8988T (cell line): Measurements from ENCODE around the gene ZFYVE28.
"Not testable (repeated sequence)": the region's sequence is repeated elsewhere in the genome, so short reads cannot be mapped to it uniquely, and the experiment has no call there.

Source experiments
- DNase-seq: peaks from one replicate; pipeline ENCODE4 v3.0.0; 2011

ZFYVE28 gene

GRCh38 chr4:2417765-2418649 is at the start of gene ZFYVE28:
Gene ZFYVE28 (minus strand): TSS chr4:2418645. CDS start chr4:2418323, 322 bp downstream.
- peak; percentile 66 for DNase-seq

- DNase-seq: not testable (repeated sequence)
Observed at GRCh38 chr4:2465544-2465943, 47.1 kb upstream of the ZFYVE28 start.

- DNase-seq: no peak
Observed at GRCh38 chr4:2465032-2465431, 46.6 kb upstream of the ZFYVE28 start.

- DNase-seq: no peak
Observed at GRCh38 chr4:2462992-2463762, 44.7 kb upstream of the ZFYVE28 start.

- peak; percentile 90 for DNase-seq
Observed at GRCh38 chr4:2462218-2462991, 44.0 kb upstream of the ZFYVE28 start.

- DNase-seq: no peak
Observed at GRCh38 chr4:2461246-2461960, 43.0 kb upstream of the ZFYVE28 start.

- DNase-seq: no peak
Observed at GRCh38 chr4:2459589-2460349, 41.3 kb upstream of the ZFYVE28 start.

- DNase-seq: no peak
Observed at GRCh38 chr4:2458546-2459491, 40.4 kb upstream of the ZFYVE28 start.

- DNase-seq: no peak
Observed at GRCh38 chr4:2457481-2458295, 39.2 kb upstream of the ZFYVE28 start.

- no peak for DNase-seq
Observed at GRCh38 chr4:2451821-2452785, 33.7 kb upstream of the ZFYVE28 start.

GRCh38 chr4:2451036-2451520 is 32.6 kb upstream of the ZFYVE28 start:
- DNase-seq: no peak

- no peak for DNase-seq
Observed at GRCh38 chr4:2450394-2451035, 32.1 kb upstream of the ZFYVE28 start.

GRCh38 chr4:2449511-2450392 is 31.3 kb upstream of the ZFYVE28 start:
- no peak for DNase-seq

GRCh38 chr4:2449051-2449450 is 30.6 kb upstream of the ZFYVE28 start:
- DNase-seq: no peak

GRCh38 chr4:2448589-2448988 is 30.1 kb upstream of the ZFYVE28 start:
- DNase-seq: no peak
